ENCODE data around the gene TMEM132D. TPM values are rescaled to one million over a fixed set of nuclear protein-coding genes. Genes with fewer than 3 reads are reported as not detected.

TMEM132D gene
- total and polyA plus RNA-seq, 2 experiments from 2014 or later = 2.0 to 2.4 TPM

- 88% methylated on average over 4 of the region's 4 CpGs for WGBS (ENCODE audit: low lambda C conversion rate, missing lambda C conversion rate)
- no peaks in the 10 kb centered on the region for H3K36me3 ChIP-seq (replicated peaks; ENCODE audit: insufficient read depth, low read depth)
Measured at GRCh38 chr12:129103231-129103630, 800.6 kb downstream of the TMEM132D start.

GRCh38 chr12:129102233-129102632 is 801.6 kb downstream of the TMEM132D start:
- H3K27me3 ChIP-seq = no peaks in the 10 kb centered on the region
- no peaks in the 10 kb centered on the region for H3K4me1 ChIP-seq (ENCODE audit: insufficient read depth)
- H2AFZ ChIP-seq = no peak overlapping the region
- H3K9me2 ChIP-seq (replicated peaks; ENCODE audit: insufficient read depth) = no peaks in the 10 kb centered on the region
- WGBS (ENCODE audit: low lambda C conversion rate, missing lambda C conversion rate) = 90% methylated on average over 7 of the region's 7 CpGs
- no peak for DNase-seq (ENCODE audit: low spot score)
- no peaks in the 10 kb centered on the region for H3K79me2 ChIP-seq
- no peak overlapping the region for H3K4me3 ChIP-seq
- H4K20me1 ChIP-seq (ENCODE audit: insufficient read depth, poor library complexity, severe bottlenecking) = no peaks in the 10 kb centered on the region
- TF ChIP-seq EZH2 (IDR thresholded peaks at IDR 0.05; ENCODE audit: borderline replicate concordance) = no peak
- H3K9me3 ChIP-seq (ENCODE audit: low read depth) = no peaks in the 10 kb centered on the region
- H3K36me3 ChIP-seq (replicated peaks; ENCODE audit: insufficient read depth, low read depth) = no peaks in the 10 kb centered on the region
- H3K27ac ChIP-seq = no peak overlapping the region
- no peak overlapping the region for H3K4me2 ChIP-seq

More at GRCh38 chr12:129103231-129103630, 800.6 kb downstream of the TMEM132D start:
- Histone ChIP-seq H3K27ac (no peak overlapping the region), H3K79me2 (no peaks in the 10 kb centered on the region), H3K4me1 (ENCODE audit: insufficient read depth) (no peaks in the 10 kb centered on the region), H3K27me3 (no peaks in the 10 kb centered on the region), H4K20me1 (ENCODE audit: insufficient read depth, poor library complexity, severe bottlenecking) (no peaks in the 10 kb centered on the region), H3K9me2 (replicated peaks; ENCODE audit: insufficient read depth) (no peaks in the 10 kb centered on the region), H3K4me2 (no peak overlapping the region), H3K9me3 (ENCODE audit: low read depth) (no peaks in the 10 kb centered on the region), H2AFZ (no peak overlapping the region), H3K4me3 (no peak overlapping the region)
- no peak for TF ChIP-seq CTCF (IDR thresholded peaks at IDR 0.05; ENCODE audit: poor library complexity)
- no peak for TF ChIP-seq EZH2phosphoT487 (IDR thresholded peaks at IDR 0.05; ENCODE audit: low read depth, severe bottlenecking, unreplicated experiment)
- TF ChIP-seq EZH2 (IDR thresholded peaks at IDR 0.05; ENCODE audit: borderline replicate concordance) = no peak
- DNase-seq (ENCODE audit: low spot score) = no peak

- H3K27ac ChIP-seq = no peak overlapping the region
- no peak overlapping the region for H3K4me3 ChIP-seq
- H3K4me1 ChIP-seq (ENCODE audit: insufficient read depth) = no peaks in the 10 kb centered on the region
- H3K4me2 ChIP-seq = no peak overlapping the region
- TF ChIP-seq EZH2phosphoT487 (IDR thresholded peaks at IDR 0.05; ENCODE audit: low read depth, severe bottlenecking, unreplicated experiment) = no peak
- no peaks in the 10 kb centered on the region for H3K27me3 ChIP-seq
- no peaks in the 10 kb centered on the region for H3K9me3 ChIP-seq (ENCODE audit: low read depth)
- H4K20me1 ChIP-seq (ENCODE audit: insufficient read depth, poor library complexity, severe bottlenecking) = no peaks in the 10 kb centered on the region
- H3K79me2 ChIP-seq = no peaks in the 10 kb centered on the region
- H3K36me3 ChIP-seq (replicated peaks; ENCODE audit: insufficient read depth, low read depth) = no peaks in the 10 kb centered on the region
- H3K9me2 ChIP-seq (replicated peaks; ENCODE audit: insufficient read depth) = no peaks in the 10 kb centered on the region
- DNase-seq (ENCODE audit: low spot score) = no peak
- H2AFZ ChIP-seq = no peak overlapping the region
- WGBS (ENCODE audit: low lambda C conversion rate, missing lambda C conversion rate) = 86% methylated on average over 5 of the region's 5 CpGs
Measured at GRCh38 chr12:129101816-129102215, 802.0 kb downstream of the TMEM132D start.

- Histone ChIP-seq H3K4me1 (ENCODE audit: insufficient read depth) (no peaks in the 10 kb centered on the region), H4K20me1 (ENCODE audit: insufficient read depth, poor library complexity, severe bottlenecking) (no peaks in the 10 kb centered on the region), H3K79me2 (no peaks in the 10 kb centered on the region), H3K9me2 (replicated peaks; ENCODE audit: insufficient read depth) (no peaks in the 10 kb centered on the region), H3K4me2 (no peak overlapping the region), H3K27me3 (no peaks in the 10 kb centered on the region), H3K4me3 (no peak overlapping the region), H2AFZ (no peak overlapping the region), H3K36me3 (replicated peaks; ENCODE audit: insufficient read depth, low read depth) (no peaks in the 10 kb centered on the region), H3K9me3 (ENCODE audit: low read depth) (no peaks in the 10 kb centered on the region), H3K27ac (no peak overlapping the region)
- no peak for TF ChIP-seq EZH2phosphoT487 (IDR thresholded peaks at IDR 0.05; ENCODE audit: low read depth, severe bottlenecking, unreplicated experiment)
- no peak for TF ChIP-seq EZH2 (IDR thresholded peaks at IDR 0.05; ENCODE audit: borderline replicate concordance)
- TF ChIP-seq CTCF (IDR thresholded peaks at IDR 0.05; ENCODE audit: poor library complexity) = no peak
- WGBS (ENCODE audit: low lambda C conversion rate, missing lambda C conversion rate) = 75% methylated on average over 5 of the region's 5 CpGs
- no peak for DNase-seq (ENCODE audit: low spot score)
Measured at GRCh38 chr12:129101404-129101803, 802.4 kb downstream of the TMEM132D start.
